HG02973 (cell line): ENCODE measurements around the gene CSRP3.
"Not testable (repeated sequence)": the region's sequence is repeated elsewhere in the genome, so short reads cannot be mapped to it uniquely, and the experiment has no call there.

Source experiments
- ATAC-seq: cut with Tn5 transposase; IDR thresholded peaks from one replicate; pipeline ENCODE4 v1.9.1; 2021; ENCODE audit warnings: moderate library complexity; ENCODE audit not compliant: unreplicated experiment

The CSRP3 gene

GRCh38 chr11:19187114-19187832 is 14.5 kb downstream of the CSRP3 start:
- ATAC-seq, result no peak

GRCh38 chr11:19185516-19186052 is 16.2 kb downstream of the CSRP3 start:
- ATAC-seq, result no peak

- no peak for ATAC-seq
Observed at GRCh38 chr11:19185036-19185435, 16.7 kb downstream of the CSRP3 start.

GRCh38 chr11:19183646-19184045 is 18.1 kb downstream of the CSRP3 start:
- no peak for ATAC-seq

GRCh38 chr11:19181531-19182261 is 20.1 kb downstream of the CSRP3 start:
- no peak for ATAC-seq

GRCh38 chr11:19176629-19177186 is 25.1 kb downstream of the CSRP3 start:
- no peak for ATAC-seq

- no peak for ATAC-seq
Observed at GRCh38 chr11:19173964-19174638, 27.7 kb downstream of the CSRP3 start.

GRCh38 chr11:19173004-19173689 is 28.6 kb downstream of the CSRP3 start:
- no peak for ATAC-seq

- ATAC-seq, result no peak
Observed at GRCh38 chr11:19168090-19168489, 33.7 kb downstream of the CSRP3 start.

GRCh38 chr11:19164881-19165280 is 36.9 kb downstream of the CSRP3 start:
- no peak for ATAC-seq

GRCh38 chr11:19164230-19164855 is 37.4 kb downstream of the CSRP3 start:
- no peak for ATAC-seq

GRCh38 chr11:19163617-19164016 is 38.2 kb downstream of the CSRP3 start:
- no peak for ATAC-seq

- no peak for ATAC-seq
Observed at GRCh38 chr11:19162951-19163505, 38.8 kb downstream of the CSRP3 start.

- no peak for ATAC-seq
Observed at GRCh38 chr11:19161651-19162050, 40.1 kb downstream of the CSRP3 start.

GRCh38 chr11:19160847-19161246 is 40.9 kb downstream of the CSRP3 start:
- no peak for ATAC-seq

GRCh38 chr11:19156892-19157291 is 44.9 kb downstream of the CSRP3 start:
- ATAC-seq, result no peak

- no peak for ATAC-seq
Observed at GRCh38 chr11:19145319-19145718, 56.5 kb downstream of the CSRP3 start.

- ATAC-seq, result not testable (repeated sequence)
Observed at GRCh38 chr11:19136884-19137283, 64.9 kb downstream of the CSRP3 start.

- no peak for ATAC-seq
Observed at GRCh38 chr11:19134004-19134403, 67.8 kb downstream of the CSRP3 start.
